NCI-H2227 (cell line): ENCODE measurements around the gene DSCAM.

Experiments
- DNase-seq: peaks from one replicate; lab custom pipeline; 2025; ENCODE audit not compliant: unreplicated experiment; lab: John Stamatoyannopoulos, UW

DSCAM gene

DNA sequence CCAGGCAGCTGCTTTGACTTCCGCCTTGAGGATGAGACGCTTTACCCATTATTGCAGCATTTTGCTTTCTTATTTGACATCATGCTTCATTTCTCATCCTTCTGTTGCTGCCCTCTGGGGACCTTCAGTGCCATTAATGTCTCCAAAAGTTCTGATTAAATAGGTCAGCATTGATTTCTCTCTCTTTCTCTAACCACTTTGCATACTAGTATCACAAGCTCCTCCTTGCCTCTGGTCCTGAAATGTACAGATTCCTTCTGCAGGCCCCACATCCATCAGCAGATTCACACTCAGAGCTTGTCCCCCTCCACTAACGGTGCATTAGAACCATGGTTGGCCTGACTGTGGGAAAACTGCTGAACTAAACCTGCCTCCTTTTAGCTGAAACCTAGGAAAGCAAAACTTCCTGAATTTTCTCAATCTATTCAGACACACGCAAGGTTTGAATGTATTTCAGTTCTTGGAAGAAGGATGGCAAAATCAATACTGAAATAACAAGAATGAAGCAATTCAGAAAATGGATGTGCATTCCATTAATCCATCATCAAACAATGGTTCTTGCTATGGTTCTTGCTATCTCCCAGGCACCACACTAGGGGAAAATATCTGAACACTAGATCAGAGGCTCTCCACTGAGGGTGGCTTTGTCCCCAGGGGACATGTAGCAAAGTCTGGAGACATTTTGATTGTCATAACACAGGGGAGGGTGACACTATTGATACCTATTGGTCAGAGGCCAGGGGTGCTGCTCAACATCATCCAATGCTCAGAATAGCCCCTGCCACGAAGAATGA is 825.2 kb downstream of the DSCAM start:
- DNase-seq = no peak

DNA sequence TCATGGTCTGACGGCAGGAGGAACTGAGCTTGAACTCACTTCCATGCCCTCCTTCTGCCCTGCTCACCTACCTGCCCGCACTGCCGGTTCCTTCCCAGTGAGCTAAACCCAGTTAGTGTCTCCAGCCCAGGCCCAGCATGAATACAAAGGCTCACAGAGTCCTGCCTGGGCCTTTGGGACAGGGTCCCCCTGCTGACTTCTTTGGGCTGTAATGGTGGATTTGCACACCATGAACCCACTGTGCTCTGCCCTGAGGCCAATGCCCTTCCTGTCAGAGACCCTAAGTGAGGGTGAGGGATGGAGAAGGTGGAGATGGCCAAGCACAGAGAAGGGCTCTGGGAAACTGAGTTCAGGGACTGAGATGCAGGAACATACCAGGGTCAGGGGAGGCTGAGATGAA is 826.3 kb downstream of the DSCAM start:
- no peak for DNase-seq

DNA sequence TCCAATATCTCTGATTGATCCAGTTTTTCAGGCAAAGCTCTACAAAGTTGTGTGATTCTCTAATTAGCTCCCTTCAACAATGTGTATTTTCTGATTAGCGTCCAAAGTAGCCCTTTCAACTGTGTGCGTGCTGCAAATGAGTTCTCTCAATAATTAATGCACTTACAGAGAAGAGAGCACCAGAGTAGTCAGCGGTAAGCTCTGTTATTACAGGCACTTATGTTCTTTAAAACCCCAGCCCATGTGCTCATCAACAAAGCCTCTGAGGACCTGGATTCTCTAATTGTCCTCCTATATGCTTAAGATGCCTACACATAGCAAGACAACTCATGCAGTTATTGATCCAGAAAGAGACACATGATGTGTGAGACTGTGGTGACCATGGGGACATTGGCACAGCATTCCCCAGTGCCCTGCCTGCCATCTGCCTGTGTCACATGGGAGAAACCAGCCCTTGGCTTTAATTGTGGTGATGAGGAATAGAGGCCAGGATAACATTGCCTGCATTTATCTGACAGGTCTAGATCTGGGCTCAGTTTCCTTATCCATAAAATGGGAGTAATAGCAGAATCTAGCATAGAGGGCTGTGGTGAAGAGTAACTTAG is 828.0 kb downstream of the DSCAM start:
- DNase-seq = no peak

DNA sequence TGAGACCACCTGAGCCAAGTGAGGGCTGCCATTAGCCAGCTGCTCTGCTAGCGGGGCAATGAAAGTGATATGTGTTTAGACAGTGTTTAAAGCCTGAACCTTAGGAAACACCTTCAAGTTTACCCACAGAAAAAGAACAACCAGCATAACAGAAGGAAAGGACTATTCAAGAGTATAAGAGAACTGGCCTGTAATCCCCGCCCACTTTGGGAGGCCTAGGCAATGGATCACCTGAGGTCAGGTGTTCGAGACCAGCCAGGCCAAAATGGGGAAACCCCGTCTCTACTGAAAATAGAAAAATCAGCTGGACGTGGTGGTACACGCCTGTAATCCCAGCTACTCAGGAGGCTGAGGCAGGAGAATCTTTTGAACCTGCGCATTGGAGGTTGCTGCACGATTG is 830.3 kb downstream of the DSCAM start:
- DNase-seq = no peak

DNA sequence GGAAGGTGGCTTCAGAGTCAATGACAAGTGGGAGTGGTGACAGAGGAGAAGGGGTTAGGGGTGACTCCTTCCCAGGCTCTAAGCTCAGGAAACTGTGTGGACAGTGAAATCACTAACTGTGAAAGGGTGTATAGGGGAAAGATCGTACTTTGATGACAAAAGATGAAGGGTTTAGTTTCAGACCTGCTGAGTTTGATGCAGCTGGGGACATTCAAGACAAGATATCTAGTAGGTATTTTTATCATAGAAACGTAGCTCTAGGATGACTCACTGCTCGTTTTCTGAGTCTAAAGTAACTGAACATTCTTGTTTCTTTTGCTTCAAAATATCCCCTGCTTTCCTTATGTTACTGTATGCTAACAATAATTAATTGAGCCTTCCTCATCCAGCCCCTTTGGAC is 830.7 kb downstream of the DSCAM start:
- no peak for DNase-seq

DNA sequence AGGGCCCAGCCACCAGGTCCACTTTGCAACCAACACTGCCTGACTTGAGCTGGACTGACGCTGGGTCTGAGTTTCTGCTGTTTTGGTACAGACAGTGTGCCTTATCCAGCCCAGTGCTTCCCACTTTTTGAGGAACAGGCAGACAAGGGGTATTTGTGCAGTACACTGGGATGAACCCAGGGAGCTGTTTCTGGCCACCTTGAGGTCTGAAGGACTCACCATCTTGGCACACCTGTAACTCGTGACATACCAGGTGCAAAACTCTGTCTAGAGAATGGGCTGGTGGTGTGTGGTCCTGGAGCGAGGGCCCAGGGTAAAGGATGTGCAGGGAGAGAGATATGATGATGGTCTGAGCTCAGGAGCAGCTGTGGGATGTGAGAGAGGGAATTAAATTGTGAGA is 831.1 kb downstream of the DSCAM start:
- DNase-seq = no peak

DNA sequence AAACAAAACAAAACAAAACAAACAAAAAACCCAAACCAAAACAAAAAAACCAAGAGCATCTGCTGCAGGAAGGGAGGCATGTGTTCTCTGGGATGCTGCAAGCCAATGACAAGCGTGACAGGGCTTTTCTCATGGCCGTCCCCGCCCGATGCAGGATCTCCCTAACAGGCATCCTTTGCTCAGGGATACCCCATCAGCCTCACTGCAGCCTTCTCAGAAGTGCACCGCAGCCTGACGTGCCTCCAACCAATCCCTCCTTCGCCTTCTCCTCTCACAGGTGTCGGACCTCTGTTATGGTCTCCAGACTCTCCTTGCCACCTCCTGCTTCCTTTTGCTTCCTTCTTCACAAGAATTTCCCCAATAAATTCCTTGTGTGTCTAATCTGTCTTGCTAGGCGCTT is 832.6 kb downstream of the DSCAM start:
- no peak for DNase-seq

DNA sequence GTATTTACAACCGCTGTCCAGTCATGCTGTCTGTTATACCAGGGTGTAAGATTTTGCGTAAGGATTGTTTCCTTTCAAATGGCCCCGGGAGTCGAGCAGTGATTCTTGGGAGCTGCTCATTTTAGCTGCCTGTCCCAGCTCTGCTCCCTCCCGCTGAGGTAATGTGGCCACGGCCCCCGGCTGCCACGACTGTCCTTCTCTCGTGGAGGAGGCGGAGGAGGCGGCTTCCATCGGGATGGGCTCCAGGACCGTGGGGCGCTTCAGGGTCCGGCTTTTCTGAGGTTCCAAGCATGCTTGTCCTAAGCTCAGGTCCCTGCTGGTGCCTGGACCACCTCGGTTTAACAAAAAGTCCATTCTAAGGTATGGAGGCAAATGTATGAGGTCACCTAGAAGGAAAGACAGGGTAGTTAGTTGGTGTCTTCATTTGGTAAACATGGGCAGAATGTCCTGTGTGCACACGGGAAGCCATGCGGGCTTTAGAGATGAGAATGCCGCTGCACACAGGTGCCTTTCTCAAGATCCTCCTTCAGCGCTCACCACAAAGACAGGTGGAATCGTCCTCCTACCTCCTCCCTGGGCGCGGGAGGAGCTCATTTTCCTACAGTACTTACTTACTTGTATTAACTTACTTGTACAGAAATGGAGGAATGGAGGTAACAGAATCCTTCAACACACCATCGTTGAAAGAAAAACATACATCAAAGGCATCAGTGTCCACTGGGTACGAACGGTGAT is 833.8 kb downstream of the DSCAM start:
- DNase-seq = no peak

DNA sequence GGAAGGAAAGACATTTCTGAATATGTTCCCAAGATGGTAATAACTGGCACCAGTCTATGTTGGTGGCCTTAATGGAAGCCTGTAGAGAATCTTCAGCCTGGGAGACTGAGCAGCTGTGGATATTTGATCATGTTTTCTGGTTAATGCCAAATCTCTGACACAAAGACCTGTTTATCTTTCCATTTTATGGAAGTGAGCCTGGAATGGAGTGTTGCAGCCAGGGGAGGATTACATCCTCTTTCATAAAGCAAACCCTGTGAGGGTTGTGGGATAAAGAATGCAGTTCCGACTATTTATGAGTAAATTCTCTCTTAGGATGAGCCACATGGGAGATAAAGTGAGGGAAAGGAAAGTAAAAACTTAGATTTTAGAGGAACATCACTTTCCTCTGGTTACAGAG is 835.6 kb downstream of the DSCAM start:
- DNase-seq = no peak

DNA sequence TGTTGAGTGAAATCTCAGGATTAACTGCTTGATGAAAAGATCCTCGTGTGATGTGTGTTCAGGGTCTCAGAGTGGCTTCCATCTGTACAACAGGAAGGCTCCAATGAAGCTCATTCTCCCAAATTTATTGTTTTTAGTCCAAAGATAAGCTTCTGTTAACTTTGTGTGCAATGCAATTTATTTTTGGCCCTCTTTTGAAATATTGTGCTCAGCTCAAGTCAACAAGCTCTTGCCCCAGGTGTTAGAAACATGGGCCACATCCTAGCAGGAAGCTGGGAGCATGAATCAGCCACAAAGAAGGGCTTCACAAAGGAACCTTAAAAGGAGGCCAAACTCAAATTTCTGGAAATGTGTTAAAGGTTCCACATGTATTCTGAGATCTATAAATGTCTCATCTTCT is 844.0 kb downstream of the DSCAM start:
- DNase-seq = no peak

DNA sequence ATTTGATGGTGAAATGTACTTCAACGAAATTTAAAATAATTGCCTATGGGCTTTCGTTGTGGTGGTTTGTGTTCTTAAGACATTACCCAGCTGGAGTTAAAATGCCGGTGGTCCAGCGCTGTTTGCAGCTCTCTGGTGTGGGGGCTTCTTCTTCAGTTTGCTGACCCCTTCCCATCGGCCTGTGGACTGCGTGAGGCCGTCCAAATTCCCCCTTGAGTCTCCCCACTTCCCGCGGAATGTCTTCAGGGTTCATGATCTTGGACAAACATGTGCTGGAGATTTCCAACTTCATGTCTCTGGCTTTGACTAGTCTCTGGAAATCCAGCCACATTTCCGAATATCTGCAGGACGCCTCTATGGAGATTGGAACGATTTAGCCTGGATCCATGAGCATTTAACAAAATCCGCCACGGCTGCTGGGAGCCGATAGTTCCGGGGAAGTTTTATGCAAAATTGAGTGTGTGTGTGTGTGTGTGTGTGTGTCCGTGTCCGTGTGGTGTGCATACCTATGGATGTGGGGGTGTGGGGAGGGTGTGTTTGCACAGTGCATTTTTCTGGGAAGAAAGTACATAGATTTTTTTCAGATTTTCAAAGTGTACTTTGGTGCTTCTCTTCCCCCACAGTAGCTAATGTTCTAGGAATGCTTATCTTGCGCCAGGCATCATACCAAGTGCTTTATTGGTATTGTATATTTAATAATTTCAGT is 862.5 kb downstream of the DSCAM start:
- no peak for DNase-seq

DNA sequence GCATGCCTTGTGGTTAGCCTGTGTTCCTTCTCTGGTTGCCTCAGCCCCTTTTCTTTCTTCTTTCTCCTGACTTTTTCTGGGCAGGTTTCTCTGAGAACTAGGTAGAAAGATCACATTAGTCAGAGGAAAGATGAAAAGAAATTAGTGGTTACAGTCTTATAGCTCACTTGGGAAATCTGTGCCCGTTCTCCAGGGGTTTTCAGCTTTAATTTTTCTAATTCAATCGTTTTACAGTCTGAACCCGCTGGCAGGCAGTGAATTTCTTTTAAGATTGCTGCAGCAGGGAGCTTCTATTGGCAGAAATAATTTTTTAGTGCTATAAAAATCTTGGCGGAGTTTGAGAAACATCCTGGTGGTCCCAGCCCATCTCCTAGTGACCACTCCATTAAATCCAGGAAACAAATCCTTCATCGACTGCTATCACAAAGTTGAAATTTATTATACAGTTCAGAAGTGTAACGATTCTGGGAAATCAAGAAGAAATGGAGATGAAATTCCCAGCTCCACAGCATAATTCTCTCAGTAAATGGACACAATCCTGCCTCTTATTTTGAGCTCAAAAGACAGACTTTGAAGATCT is 866.6 kb downstream of the DSCAM start:
- no peak for DNase-seq

DNA sequence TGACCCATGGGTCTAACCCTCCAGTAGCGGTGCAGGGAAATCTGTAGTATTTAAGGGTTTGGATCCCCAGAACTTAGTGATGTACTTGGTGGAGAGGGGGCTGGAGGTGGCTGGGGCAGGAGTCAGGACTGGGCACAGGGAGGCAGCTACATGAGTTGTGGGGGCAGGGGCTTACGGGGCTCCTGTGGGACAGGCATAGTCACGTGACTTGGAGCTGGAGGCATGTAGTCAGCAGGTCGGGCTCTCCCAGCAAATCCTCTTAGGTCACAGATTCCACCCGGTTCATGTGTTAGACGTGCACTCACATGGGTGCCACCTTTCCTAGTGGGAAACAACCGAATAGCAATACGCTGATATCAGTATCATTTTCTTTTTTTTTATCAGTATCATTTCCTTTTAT is 867.6 kb downstream of the DSCAM start:
- DNase-seq = no peak

DNA sequence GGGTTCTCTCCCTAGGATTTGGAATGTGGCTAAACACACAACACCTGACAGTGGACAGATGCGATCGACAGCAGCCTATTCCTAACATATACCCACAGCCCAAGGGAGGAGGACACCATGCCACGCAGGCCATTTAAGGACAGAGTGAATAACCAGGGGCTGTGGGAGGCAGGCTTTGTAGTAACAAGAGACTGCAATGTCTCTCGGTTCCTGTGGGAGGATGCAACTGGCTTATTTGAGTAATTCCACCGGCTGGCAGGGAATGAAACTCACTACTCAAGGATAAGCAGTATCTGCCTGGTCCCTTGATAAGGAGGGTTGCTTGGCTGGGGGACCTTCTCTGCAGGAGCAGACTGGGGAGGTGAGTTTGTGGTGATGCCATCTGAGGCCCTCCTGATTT is 870.2 kb downstream of the DSCAM start:
- DNase-seq = no peak

DNA sequence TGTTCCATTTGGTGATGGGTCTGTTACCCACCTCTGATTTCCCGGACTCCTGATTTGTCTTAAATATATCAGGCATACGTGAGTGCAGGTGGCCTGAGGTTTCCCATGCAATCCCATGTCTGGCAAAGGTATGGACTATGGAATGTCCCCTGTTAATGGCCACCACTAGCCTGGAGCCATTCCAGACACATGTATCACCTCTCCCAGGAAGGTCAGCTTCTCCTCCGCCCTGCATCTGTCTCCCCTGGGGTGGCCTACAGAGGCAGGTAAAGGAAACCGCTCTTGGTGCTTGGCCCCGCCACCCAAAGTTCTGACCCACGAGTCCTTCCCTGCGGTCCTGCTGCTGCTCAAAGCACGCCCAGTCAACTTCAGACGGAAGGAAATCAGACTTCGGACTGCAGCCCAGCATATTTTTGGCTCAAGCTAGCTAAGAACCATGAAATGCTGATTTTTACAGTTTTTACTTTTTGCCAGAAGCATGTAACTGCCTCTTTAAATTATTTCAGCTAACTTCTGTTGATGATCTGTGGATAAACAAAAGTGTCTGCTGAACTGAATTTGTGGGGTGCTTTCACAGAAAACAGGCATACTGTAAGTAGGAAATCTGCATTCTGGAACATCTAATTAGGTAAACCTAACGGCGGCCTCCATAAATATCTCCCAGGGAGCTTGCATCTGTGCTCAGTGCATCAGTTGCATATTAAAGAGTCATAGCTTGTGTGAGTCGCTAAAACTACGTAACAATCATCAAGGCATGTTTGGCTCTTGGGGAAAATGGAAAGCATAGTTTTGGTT is 873.8 kb downstream of the DSCAM start:
- DNase-seq = no peak

DNA sequence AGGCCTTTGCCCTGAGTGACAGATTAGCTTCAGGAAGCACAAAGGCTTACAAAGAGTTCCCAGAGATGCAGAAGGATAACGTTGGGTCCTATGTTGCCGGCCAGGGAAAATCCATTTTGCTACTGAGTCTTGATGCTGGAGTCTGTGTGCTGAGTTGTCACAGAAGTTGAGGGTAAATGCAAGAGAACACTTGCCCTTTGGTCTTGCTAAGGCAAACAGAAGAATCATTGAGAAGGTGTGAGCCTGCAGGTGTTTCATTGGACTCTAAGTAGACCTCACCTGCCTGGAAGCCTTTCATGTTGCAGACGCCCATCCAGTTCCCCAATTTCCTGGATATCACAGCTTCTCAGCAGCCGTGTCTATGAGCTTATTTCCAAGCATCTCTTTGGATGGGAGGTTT is 874.5 kb downstream of the DSCAM start:
- no peak for DNase-seq

DNA sequence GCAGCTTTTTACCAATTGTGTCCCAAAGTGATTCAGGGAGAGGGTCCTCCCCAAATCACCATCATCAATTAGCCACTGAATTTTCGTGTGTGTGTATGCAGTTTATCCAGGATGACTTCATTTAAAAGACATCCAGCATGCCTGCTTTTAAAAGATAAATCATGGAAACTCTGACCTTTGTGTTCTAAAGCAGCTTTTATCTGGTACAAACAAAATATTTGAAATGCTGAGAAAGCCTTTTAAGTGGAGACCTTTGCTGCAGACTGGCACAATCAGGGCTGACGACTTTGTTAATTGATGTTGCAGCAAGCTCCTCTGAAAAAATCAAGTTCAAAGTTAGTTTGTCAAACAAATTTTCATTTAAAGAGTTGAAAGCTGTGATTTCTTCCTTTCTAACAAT is 875.0 kb downstream of the DSCAM start:
- no peak for DNase-seq

DNA sequence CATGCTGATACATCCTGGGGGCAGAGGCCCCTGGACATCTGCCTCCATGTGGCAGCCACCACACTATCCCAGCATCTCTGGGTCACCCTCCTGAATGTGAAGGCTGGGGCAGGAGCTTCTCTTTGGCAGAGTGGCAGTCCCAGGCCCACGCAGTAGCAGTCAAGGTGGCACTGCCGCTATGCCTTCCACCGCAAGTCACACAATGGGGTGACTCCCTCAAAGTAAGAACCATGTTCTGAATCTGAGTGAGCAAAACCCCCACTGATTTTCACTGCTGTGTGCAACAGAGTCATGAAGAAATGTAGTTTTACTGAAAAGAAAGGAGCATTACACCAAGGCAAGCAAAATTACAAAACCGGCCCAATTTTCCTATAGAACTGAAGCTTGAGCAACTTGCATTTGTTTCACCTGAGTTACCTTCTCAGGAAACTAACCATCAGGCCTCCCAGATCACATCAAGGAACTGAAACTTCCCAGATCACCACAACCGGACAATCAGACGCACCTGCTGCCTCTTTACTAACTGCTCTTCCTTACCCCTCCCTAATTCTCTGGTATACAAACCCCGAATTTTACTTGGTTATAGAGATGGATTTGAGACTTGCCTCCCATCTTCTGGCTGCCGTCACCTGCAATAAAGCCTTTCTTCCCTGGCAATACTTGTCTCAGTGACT is 877.1 kb downstream of the DSCAM start:
- no peak for DNase-seq

DNA sequence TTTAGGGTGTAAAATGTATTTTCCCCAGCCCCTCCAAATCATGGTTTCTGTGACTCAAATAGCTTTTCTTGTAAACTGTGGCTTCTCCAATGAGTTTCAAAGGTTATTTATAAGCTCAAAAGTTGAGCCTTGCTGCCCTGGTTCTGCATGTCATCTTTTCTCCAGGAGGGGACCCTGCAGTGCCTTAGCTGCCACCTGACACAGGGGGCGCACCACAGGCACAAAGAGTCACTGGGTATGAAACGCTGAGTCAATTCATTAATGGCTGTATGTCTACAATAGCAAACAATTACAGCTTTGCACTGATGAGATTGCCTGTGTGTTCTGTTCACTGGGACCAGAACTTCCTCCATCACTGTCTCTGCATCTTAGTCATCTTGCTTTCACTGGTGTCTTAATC is 878.9 kb downstream of the DSCAM start:
- no peak for DNase-seq

DNA sequence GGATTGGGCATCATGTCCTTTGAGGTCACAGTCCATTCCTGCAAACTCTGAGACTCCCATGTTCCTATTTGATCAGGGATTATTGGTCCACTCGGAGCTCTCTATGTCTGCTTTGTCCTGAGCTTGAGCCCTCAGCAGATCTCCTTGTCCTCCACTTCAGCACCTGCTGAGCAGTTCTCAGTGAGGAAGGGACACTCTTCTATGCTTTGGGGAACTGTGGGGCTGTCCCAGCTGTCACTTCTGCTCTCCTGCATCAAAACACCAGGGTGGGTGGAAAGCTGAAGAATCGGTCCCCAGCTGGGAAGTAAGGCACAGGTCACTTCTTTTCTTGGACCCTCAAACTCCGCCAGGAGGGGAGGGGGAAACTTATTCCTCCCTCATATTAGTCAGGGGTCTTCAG is 880.2 kb downstream of the DSCAM start:
- no peak for DNase-seq
